GDM1 (cell line): ENCODE measurements around the gene MAP1S.
"Not testable (repeated sequence)": the region's sequence is repeated elsewhere in the genome, so short reads cannot be mapped to it uniquely, and the experiment has no call there.

Source experiments
- DNase-seq: peaks from one replicate; lab custom pipeline; 2025; lab: John Stamatoyannopoulos, UW

Gene MAP1S

GRCh38 chr19:17765069-17765618 is 45.9 kb downstream of the MAP1S start:
- peak; percentile 75 for DNase-seq

GRCh38 chr19:17766543-17767131 is 47.4 kb downstream of the MAP1S start:
- peak; percentile 64 for DNase-seq

GRCh38 chr19:17767559-17767958 is 48.3 kb downstream of the MAP1S start:
- no peak for DNase-seq

- no peak for DNase-seq
These were observed 51.3 kb downstream of the MAP1S start for GRCh38 chr19:17770613-17771012.

- DNase-seq = no peak
These were observed 52.9 kb downstream of the MAP1S start for GRCh38 chr19:17772172-17772571.

GRCh38 chr19:17775245-17775927 is 56.1 kb downstream of the MAP1S start:
- DNase-seq = peak; percentile 16

- DNase-seq = no peak
These were observed 56.9 kb downstream of the MAP1S start for GRCh38 chr19:17775991-17776803.

GRCh38 chr19:17777840-17778239 is 58.6 kb downstream of the MAP1S start:
- not testable (repeated sequence) for DNase-seq

- peak; percentile 12 for DNase-seq
These were observed 59.1 kb downstream of the MAP1S start for GRCh38 chr19:17778251-17778967.

- peak; percentile 29 for DNase-seq
These were observed 60.0 kb downstream of the MAP1S start for GRCh38 chr19:17778968-17779929.

GRCh38 chr19:17780781-17781180 is 61.5 kb downstream of the MAP1S start:
- no peak for DNase-seq

- DNase-seq = not testable (repeated sequence)
These were observed 64.4 kb downstream of the MAP1S start for GRCh38 chr19:17783721-17784120.
